Measurements from ENCODE around the gene SPPL2A. TPM values are rescaled to one million over a fixed set of nuclear protein-coding genes. Genes with fewer than 3 reads are reported as not detected.

Gene SPPL2A
- total and polyA plus RNA-seq, 10 donors: 18.0 to 425 (median 113) TPM

- 87 to 94% (median 91%) methylated on average over 5 of the region's 5 CpGs for WGBS, 5 donors
- intact Hi-C loops (cut with DNase I; ENCODE audit: low total_unique reads): no loop called here
- no peak for DNase-seq
- Histone ChIP-seq H3K27ac (no peak overlapping the region), H3K4me3 (no peak overlapping the region), H3K4me1 (peaks cover 0 to 17% (median 4%) of the 10 kb centered on the region in 6 donors), H3K27me3 (replicated peaks in 1 of 7) (no peaks in the 10 kb centered on the region), H3K36me3 (peaks cover 0 to 71% (median 12%) of the 10 kb centered on the region in 6 donors), H3K9me3 (no peaks in the 10 kb centered on the region)
- no peak for TF ChIP-seq POLR2AphosphoS5 (IDR thresholded peaks at IDR 0.05)
- no peak for TF ChIP-seq CTCF (IDR thresholded peaks at IDR 0.05 in 8 of 11, conservative IDR thresholded peaks at IDR 0.05 in 3 of 11)
- TF ChIP-seq POLR2A (IDR thresholded peaks at IDR 0.05): no peak
These were observed 99.6 kb downstream of the SPPL2A start for GRCh38 chr15:50665938-50666337.

- DNase-seq: no peak
- 84 to 96% (median 95%) methylated on average over 4 of the region's 4 CpGs for WGBS, 5 donors
- no peaks in the 10 kb centered on the region for H3K4me1 ChIP-seq
- peaks cover 0 to 100% (median 73%) of the 10 kb centered on the region in 6 donors for H3K36me3 ChIP-seq
- intact Hi-C loops (cut with DNase I; ENCODE audit: low total_unique reads): no loop called here
- no peaks in the 10 kb centered on the region for H3K27me3 ChIP-seq (replicated peaks in 1 of 7)
- no peak overlapping the region for H3K27ac ChIP-seq
- H3K9me3 ChIP-seq: no peaks in the 10 kb centered on the region
- no peak overlapping the region for H3K4me3 ChIP-seq
- TF ChIP-seq POLR2AphosphoS5 (IDR thresholded peaks at IDR 0.05): no peak
- no peak for TF ChIP-seq POLR2A (IDR thresholded peaks at IDR 0.05)
- no peak for TF ChIP-seq CTCF (IDR thresholded peaks at IDR 0.05 in 8 of 11, conservative IDR thresholded peaks at IDR 0.05 in 3 of 11)
These were observed 110.0 kb downstream of the SPPL2A start for GRCh38 chr15:50655555-50655954.

- H3K36me3 ChIP-seq: peaks cover 0 to 100% (median 78%) of the 10 kb centered on the region in 6 donors
- no peaks in the 10 kb centered on the region for H3K4me1 ChIP-seq
- no peak overlapping the region for H3K4me3 ChIP-seq
- no peaks in the 10 kb centered on the region for H3K27me3 ChIP-seq (replicated peaks in 1 of 7)
- 81 to 91% (median 83%) methylated on average over 6 of the region's 6 CpGs for WGBS, 5 donors
- no peak overlapping the region for H3K27ac ChIP-seq
- intact Hi-C loops (cut with DNase I; ENCODE audit: low total_unique reads): no loop called here
- DNase-seq: no peak
- TF ChIP-seq POLR2A (IDR thresholded peaks at IDR 0.05) (no peak), CTCF (IDR thresholded peaks at IDR 0.05 in 8 of 11, conservative IDR thresholded peaks at IDR 0.05 in 3 of 11) (no peak)
- no peaks in the 10 kb centered on the region for H3K9me3 ChIP-seq
These were observed 112.3 kb downstream of the SPPL2A start for GRCh38 chr15:50653156-50653743.

GRCh38 chr15:50652671-50653070 is 112.8 kb downstream of the SPPL2A start:
- peaks cover 0 to 100% (median 80%) of the 10 kb centered on the region in 6 donors for H3K36me3 ChIP-seq
- H3K27ac ChIP-seq: no peak overlapping the region

More at GRCh38 chr15:50652671-50653070, 112.8 kb downstream of the SPPL2A start:
- Histone ChIP-seq H3K9me3 (no peaks in the 10 kb centered on the region), H3K4me1 (no peaks in the 10 kb centered on the region), H3K27me3 (replicated peaks in 1 of 7) (no peaks in the 10 kb centered on the region), H3K4me3 (no peak overlapping the region)
- DNase-seq: no peak
- TF ChIP-seq POLR2AphosphoS5 (IDR thresholded peaks at IDR 0.05) (no peak), CTCF (IDR thresholded peaks at IDR 0.05 in 8 of 11, conservative IDR thresholded peaks at IDR 0.05 in 3 of 11) (no peak), POLR2A (IDR thresholded peaks at IDR 0.05) (no peak)
- 80 to 100% (median 94%) methylated on average over 3 of the region's 3 CpGs for WGBS, 5 donors
- intact Hi-C loops (cut with DNase I; ENCODE audit: low total_unique reads): no loop called here

Small RNAs within 50 kb of the gene (small RNA-seq; reads per million reads assigned to genes)
- gene AC012100.1: 0 reads per million in 4 donors
- gene RN7SL354P: 0 reads per million in 4 donors

Other genes with a start within 250 kb of the SPPL2A start
- 1 to 10 TPM in 2 of 7 donors, under 1 TPM in 2, not detected in 3; 0.57 to 2.6 (median 1.2) TPM for gene USP50, start 219.0 kb downstream of the SPPL2A start, total RNA-seq
- not detected for gene USP50, start 219.0 kb downstream of the SPPL2A start, polyA plus RNA-seq
- 100 to 1,000 TPM in 1 of 7 donors, 10 to 100 TPM in 6; 36.9 to 101 (median 48.6) TPM for gene TRPM7, start 78.9 kb downstream of the SPPL2A start, total RNA-seq
- gene TRPM7, start 78.9 kb downstream of the SPPL2A start, polyA plus RNA-seq: 1 to 10 TPM; 6.4 to 9.7 (median 7.5) TPM
- 10 to 100 TPM; 12.6 to 17.4 (median 13.7) TPM for gene AP4E1, start 143.0 kb upstream of the SPPL2A start, total RNA-seq
- 1 to 10 TPM; 2.1 to 3.4 (median 2.5) TPM for gene AP4E1, start 143.0 kb upstream of the SPPL2A start, polyA plus RNA-seq

All from spleen (tissue), 11 donors.